Esophagus muscularis mucosa (tissue), 3 donors: ENCODE data around the gene GOLGA1.

Experiments
- EP300 ChIP-seq: sonication (generic); formaldehyde crosslinking; IDR thresholded peaks from one replicate; pipeline ENCODE4 v1.6.1; 2017; ENCODE audit warnings: antibody characterized with exemption
- TF ChIP-seq, protein P1 (sequence below), 3 experiments: fragments of 200-600 bp in 2 of 3; fragments of 450-650 bp in 1 of 3; sonication (generic) in 2 of 3; IDR thresholded peaks; one replicate each; pipeline ENCODE4 v1.5.1; 2017 to 2019; ENCODE audit warnings: antibody characterized with exemption in 3 of 3, mild to moderate bottlenecking in 2 of 3, moderate library complexity in 1 of 3

GRCh38 chr9:124878518-124878917 is 62.4 kb downstream of the GOLGA1 start:
- TF ChIP-seq, protein P1, sequence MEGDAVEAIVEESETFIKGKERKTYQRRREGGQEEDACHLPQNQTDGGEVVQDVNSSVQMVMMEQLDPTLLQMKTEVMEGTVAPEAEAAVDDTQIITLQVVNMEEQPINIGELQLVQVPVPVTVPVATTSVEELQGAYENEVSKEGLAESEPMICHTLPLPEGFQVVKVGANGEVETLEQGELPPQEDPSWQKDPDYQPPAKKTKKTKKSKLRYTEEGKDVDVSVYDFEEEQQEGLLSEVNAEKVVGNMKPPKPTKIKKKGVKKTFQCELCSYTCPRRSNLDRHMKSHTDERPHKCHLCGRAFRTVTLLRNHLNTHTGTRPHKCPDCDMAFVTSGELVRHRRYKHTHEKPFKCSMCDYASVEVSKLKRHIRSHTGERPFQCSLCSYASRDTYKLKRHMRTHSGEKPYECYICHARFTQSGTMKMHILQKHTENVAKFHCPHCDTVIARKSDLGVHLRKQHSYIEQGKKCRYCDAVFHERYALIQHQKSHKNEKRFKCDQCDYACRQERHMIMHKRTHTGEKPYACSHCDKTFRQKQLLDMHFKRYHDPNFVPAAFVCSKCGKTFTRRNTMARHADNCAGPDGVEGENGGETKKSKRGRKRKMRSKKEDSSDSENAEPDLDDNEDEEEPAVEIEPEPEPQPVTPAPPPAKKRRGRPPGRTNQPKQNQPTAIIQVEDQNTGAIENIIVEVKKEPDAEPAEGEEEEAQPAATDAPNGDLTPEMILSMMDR (IDR thresholded peaks at IDR 0.05) = no peak
- TF ChIP-seq EP300 = no peak
